Activated T-helper 1 cell treated with anti-CD3 and anti-CD28 coated beads, Interleukin-2, amount 50 U/mL, for 16 hours (primary cell): ENCODE data around the gene FGF12.

Experiments
- DNase-seq, 2 donors: peaks; one replicate each; pipeline ENCODE4 v3.0.0-alpha.2; 2020; ENCODE audit warnings: low read depth in 1 of 2, low spot score in 1 of 2

FGF12 gene

DNA sequence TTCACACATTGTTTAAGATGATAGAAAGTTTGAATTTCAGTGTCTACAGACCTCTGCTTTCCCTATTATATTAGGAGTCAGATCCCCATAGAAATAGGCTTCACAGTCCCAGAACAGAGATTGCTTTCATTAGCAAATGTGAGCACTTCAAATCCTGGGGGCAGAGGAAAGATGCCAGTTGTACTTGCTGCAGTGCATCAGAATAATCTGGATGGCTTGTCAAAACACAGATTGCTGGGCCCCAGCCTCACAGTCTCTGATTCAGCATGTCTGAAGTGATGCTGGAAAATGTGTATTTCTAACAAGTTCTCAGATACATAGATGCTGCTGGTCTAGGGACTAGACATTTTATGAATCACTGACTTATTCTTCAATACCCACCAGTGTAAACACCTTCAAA, 375.2 kb downstream of the FGF12 start:
- DNase-seq = no peak

DNA sequence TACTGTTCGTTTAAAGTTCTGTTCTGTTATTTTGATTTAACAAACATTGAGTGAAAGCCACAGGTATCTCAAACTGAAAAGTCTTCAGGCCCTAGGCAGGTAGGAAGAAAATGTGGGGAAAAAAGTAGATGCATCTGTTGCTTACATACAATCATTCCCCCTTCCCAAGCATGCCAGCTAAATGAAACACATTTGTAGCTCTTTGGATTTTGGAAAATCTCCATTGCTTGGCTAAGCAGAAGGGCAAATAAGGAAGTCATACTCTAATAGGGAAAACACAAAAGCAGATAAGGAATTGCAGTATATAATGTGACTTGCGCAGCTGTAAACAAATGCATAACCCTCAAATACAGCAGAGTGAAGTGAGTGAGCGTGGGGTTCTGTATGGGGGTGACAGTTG, 375.9 kb downstream of the FGF12 start:
- DNase-seq = no peak

DNA sequence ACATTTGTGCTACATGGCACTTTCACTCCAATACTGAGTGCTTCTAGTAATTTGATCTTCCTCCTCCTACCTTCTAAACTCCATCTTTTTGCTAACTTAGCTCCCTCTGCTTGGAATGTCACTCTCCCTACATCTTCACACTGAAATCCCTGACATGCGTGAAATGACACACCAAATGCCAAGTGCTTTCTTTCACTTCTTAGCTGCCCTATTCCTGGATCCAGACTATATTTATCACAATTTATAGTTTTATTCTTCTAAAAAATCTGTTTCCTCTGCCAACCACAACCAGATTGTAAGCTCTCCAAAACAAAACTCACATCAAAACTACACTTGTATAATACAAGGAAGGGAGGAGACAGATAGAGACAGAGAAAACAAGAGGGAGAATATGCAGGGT, 387.3 kb downstream of the FGF12 start:
- no peak for DNase-seq

DNA sequence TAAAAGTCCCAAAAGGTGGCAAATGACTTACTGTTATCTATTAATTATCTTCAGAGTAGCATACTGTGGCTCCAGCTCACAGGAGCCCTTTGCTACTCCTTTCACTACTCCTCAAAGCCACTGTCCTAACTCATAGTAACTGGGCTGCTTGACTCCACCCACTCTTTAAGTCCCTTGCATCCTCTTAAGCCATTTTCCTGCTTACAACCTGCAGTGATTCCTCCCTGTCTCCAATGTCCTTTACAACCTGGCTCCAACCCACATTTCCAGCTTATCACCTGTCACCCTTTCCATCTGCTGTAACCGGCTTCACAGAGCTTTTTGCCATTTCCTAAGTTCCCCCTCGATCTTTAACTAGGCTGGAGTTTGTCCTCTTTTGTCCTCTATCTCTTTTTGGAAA, 388.1 kb downstream of the FGF12 start:
- no peak for DNase-seq

DNA sequence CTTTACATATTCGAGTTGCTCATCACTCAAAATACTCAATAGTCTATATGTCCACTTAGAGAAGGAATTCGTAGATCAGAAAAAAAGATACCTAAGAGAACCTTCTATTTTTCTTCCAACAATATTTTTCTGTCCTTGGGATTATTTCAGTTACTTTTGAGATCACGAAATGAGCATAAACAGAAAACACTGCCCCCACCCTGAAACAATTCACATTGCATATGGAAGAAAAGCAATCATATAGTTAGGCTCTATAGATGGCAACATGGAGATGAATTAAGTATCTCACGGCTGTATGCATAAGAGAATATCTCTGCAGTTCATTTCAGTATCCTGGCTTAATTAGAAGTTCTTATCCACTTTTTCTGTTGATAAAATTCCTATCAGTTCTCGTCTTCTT, 391.1 kb downstream of the FGF12 start:
- no peak for DNase-seq

DNA sequence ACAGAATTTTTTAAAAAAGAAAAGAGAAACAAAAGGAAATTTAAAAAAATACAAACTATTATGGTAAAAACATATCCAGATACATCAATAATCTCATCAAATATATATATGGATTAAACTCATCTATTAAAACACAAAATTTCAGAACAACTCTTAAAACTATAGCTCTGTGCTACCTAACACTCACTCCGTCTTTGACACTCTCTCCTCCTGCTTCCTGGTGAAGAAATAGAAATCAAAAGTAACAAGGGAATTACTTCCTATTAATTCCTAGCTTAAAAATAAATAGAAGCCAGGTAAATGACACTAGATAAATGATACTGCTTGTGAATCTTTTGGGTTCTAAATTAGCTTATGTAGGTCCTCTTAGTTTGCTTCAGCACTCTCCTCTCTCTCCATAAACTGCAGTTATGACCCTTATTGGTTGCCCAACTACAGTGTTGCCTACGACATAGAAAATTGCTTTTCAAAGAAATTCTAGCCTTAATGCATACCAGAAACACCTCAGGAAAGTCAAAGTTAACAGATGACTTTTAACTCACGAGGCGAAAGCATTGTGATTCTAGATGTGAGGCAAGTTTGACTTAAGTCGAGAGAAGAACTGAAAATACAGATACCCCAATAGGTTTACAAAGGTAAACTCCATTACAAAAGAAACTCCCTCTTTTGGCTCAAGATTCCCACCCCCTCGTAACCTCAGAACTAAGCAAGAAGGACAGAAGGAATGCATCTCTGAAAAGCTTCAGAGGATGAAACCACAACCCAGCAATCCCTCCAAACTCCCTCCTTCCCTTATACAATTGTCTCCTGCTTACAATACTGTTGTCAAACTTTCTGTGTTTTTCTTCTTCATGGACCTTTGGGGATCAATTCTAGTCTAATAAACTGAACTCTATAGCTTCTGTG, 394.7 kb downstream of the FGF12 start:
- no peak for DNase-seq

DNA sequence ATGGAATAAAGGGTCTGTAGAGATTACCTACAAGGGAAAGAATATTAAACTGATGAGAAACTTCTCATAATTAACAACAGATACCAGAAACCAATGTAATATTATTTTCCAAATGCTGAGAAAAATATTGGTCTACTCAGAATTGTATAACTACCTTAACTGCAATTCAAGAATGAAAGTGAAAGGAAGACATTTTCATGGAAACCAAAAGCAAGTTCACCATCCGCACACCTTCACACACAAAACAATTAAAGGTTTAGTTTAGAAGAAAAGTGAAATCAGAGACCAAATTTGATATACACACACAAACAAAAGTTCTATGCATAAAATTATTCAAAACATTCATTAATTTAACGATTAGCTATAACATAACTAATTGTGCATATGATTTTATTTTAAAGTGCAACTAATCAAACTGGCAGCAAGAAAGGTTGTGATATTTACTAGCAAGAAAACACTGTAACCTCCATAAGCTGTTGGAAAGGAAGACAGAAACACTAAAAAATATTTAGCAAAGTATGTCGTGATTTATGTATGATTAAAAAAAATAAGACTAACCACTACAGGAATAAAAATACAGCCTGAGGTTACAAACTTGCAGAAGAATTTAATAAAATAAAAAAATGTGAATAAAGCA, 395.5 kb downstream of the FGF12 start:
- DNase-seq = no peak

DNA sequence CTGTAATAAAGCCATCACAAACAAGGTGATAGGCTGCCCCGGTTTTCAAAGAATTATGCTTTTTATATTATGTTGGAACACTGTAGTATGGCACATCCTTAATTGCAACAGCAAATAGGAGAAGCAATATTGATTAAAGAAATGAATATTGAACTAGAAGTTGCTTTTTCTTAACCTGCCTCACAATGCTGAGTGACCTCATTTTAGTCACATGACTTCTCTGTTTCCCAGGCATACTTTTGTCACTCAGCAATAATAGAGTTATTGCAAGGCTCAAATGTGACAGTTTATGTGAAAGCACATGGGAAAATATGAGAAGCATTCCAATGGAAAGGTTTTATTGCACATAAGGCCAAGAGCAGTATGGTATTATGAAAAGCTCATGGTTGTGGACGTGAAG, 400.7 kb downstream of the FGF12 start:
- no peak for DNase-seq

DNA sequence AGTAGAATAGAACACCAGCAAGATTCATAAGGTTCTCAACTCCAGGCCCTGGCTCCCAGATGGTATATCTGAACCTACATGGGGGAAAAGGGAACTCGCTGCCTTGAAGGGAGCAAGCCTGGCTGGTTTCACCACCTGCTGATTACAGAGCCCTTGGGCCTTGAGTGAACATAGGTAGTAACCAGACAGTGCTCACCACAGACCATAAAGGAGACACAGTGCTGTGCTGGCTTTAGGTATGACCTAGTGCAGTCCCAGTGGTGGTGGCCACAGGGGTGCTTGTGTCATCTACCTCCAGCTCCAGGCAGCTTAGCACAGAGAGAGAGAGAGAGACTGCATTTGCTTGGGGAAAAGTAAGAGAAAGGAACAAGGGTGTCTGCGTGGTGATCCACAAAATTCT, 409.8 kb downstream of the FGF12 start:
- DNase-seq = no peak

DNA sequence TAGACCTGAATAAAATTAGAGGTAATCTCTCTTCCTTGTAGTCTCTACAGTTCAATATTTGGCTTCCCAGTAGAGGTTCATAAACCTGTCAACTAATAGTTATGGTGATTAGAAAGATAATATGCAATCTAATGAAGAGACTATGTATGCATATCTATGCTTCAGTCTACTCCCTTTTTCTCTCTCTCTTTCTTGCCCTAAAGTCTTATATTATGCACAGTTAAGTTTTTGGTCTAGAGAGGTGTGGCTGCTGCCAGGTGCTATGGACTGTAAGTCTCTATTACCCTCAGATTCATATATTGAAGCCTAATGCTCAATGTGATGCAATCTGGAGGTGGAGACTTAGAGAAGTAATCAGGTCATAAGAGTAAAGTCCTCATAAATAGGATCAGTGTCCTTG, 413.7 kb downstream of the FGF12 start:
- DNase-seq = no peak

DNA sequence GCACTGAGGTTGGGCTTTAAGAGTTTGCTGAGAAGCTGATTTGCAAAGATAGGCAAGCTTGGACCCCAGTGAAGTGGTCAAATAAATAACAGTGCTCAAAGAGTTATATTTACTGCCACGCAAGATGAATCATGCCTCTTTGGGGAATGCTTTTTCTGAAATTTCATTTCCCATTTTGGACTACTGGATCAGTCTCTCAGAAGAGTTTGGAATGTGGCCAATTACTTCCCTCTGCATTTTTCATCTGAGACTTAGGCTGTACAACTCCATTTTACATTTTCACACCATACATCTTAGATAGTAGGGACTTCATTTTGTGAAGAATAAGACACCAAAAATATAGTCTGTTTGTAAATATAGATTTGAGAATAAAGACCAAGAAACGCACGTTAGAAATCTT, 419.7 kb downstream of the FGF12 start:
- DNase-seq = no peak

DNA sequence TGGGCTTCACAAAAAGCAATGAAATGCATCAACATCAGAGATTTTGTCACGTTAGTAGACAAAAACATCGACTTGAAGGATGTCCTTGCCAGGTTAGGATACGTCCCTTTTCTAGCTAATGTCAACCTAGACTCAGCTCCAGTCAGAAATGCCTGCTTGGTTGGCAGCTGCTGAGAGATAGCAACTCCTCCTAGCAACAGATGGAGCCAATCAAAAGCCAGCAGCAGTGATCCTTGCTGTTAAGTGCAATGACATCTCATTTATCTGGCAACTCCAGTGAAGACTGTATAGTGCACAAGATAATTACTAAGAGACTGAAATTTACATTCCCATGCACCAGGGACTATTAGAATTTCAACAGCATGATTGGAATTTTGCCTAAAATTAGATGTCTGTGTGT, 424.1 kb downstream of the FGF12 start:
- DNase-seq = no peak

DNA sequence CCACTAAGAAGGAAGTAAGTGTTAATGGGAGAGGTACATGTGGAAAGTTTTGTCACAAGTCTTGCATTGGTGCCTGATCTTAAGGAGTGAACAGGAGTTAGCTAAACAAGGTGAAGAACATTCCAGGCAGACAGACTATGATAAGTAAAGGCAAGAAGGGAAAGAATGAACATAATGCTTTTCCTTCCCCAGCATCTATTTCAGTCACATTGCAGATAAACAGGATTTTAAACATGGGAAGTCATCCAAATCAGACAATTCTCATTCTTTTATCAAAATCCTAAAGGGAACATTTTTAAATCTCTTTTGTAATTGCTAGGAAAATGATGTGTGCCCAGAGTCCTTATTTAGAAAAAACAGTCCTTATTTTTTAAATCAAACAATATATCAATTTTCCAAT, 424.6 kb downstream of the FGF12 start:
- DNase-seq = no peak

DNA sequence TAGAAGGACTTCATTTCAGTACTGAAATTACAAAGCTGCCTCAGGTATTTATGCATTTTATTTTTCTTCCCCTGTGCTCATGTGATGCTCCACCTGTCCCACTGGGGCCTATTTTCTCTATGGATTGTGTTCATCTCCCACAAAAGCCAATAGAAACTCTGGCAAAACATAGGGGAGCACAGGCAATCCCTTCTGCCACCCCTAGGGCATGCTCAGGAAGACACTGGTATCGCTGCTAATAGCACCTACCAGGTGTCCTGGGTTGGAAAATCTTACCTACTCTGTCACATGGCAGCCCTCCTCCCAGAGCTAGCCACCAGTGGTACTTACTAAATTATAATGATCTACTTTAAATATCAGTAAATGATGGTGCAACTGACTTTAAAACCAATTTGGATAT, 427.4 kb downstream of the FGF12 start:
- DNase-seq = no peak

DNA sequence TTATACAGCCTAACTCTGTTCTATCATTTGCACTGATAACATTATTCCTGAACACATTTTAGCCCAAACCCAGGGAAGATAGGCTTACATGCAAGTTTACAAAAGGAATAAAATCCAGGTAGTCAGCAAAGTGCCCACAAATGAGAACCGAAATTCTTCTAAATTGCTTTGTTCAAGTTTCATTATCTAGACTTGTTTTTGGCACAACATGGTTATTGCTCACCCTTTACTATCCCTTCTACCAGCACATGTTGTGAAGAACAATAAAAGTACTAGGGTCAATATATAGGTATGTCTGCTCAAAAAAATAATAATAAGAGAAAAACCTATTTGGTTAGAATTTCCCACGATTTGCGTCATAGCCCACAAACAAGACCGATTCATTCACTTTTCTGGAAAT, 430.5 kb downstream of the FGF12 start:
- no peak for DNase-seq

DNA sequence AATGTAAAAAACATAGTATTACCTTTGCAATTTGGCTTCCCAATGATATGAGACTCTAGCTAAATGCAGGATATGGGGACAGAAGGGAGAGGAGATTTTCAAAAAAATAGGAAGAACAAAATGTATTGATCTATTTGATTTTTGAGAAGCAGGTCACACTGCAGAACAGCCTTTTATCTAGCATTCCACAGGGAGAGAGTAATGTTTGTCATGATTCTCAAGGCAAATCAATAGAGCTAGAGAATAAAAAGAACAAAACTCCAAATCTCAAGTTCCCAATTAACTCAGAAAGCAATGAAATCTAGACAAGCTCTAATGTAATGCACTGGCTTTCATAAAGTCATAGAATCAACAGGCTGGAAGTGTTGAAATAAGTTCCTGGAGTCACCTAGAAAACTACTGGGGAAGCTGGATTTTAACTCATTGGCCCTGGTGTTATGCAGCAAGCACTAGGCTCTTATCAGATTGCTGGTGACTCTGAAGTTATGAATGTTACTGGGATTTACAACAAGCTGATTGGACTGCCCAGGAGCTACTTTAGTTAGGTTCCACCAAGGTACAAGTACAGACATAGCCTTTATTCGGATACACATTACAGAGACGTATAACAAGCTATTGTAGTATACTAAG, 442.8 kb downstream of the FGF12 start:
- no peak for DNase-seq

DNA sequence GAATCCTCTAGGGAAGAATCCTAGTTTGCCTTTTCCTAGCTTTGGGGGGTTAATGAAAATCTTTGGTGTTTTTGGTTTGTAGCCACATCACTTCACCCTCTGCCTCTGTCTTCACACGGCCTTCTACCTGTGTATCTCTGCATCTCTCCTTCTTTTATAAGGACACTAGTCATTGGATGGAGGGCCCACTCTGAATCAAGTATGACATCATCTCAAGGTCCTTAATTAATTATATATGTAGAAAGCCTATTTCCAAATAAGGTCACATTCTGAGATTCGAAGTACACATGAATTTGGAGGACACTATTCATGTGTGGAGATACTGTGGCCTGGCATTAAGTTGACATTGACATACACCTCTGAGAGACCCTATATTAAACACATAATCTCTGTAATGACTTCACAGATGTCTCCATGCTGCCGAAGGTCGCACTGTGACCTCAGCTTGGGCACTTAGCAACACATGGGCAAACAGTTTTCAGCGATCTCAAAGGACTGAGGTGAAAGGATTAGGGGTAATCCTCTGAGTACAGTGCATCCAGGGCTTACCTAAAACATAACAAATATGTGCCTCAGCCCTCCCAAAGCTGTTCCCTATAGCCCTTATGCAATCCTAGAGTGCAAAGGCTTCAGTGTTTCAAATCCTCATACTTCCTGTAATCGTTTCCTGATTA, 446.0 kb downstream of the FGF12 start:
- DNase-seq = no peak

DNA sequence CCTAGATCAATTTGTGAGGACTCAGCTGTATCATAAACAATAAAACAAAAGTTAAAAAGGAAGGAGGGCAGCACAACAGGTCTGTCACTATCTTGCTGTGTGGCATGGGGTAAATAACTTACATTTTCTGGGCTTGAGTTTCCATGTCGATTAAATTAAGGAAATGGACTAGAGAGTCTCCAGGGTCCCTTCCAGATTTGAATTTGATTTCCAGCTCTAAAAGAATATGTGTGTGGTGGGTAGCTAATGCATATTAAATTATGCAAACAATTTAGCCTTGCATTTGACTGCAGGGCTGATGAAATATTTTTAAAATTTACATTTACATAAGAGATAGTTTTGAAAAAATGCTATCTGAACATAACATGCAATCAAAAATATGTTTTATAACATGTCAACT, 447.7 kb downstream of the FGF12 start:
- no peak for DNase-seq

DNA sequence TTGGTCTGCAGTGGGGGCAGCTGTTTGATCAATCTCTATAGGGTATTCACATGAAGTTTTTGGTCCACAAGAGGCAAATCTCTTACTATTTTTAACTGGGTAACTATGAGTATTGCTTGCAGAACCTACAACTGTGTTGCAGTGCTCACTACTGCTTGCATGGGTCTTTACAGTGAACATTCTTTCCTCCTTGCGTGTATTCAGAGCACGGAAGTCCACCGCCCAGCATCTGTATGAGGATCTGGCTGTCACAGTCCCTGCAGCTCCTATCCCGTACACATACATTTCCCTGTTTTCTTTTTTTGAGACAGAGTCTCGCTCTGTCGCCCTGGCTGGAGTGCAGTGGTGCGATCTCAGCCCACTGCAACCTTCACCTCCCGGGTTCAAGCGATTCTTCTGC, 449.9 kb downstream of the FGF12 start:
- no peak for DNase-seq

DNA sequence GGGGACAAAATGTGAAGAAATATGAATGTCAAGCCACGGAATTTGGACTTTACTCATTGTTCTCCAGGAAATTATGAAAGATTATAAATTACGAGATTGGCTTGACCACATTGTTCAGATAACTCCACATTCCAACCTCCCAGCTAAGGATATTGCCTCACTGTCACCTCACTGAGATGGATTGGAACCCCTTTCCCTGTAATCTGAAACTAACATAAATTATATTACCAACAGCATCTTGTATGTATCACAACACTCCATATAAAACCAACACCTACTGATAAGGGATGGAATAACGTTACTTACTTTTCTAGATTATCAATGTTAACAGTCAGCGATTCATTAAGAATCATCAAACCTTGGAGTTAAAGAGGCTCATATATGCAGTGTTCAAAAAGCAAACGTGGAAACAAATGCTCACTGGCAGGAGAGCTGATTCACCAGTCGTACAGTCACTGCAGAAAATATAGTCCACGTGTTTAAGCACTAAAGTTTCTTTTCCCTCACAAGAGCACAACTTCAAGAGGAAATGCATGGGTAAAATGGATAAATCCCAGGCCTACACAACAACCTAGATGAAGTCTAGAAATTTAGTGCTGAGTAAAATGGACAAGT, 451.5 kb downstream of the FGF12 start:
- DNase-seq = no peak

DNA sequence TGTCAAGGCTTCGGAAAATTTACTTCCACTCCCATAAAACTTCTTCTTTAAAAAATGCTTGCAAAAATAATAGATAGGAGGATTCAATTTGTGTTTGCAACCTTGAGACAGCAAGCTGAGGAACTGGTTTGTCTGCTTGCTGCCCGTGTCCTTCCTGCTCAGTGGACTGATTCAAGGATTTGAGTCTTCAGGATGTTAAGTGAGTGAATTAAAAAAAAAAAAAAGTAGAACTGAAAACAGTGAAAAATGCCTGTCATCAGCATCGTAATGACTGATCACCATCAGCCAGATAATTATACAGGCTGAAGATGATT, 453.7 kb downstream of the FGF12 start:
- no peak for DNase-seq
